ENCODE results near the gene GMDS.

The GMDS gene

GRCh38 chr6:1586861-1587450 is 658.4 kb downstream of the GMDS start:
- DNase-seq (ENCODE audit: low spot score): no peak

- no peak for DNase-seq (ENCODE audit: low spot score)
These were observed 659.1 kb downstream of the GMDS start for GRCh38 chr6:1586256-1586655.

GRCh38 chr6:1585669-1586049 is 659.7 kb downstream of the GMDS start:
- no peak for DNase-seq (ENCODE audit: low spot score)

GRCh38 chr6:1584996-1585668 is 660.3 kb downstream of the GMDS start:
- no peak for DNase-seq (ENCODE audit: low spot score)

GRCh38 chr6:1584146-1584545 is 661.3 kb downstream of the GMDS start:
- DNase-seq (ENCODE audit: low spot score): no peak

- DNase-seq (ENCODE audit: low spot score): no peak
These were observed 664.0 kb downstream of the GMDS start for GRCh38 chr6:1581120-1581991.

- no peak for DNase-seq (ENCODE audit: low spot score)
These were observed 664.8 kb downstream of the GMDS start for GRCh38 chr6:1580585-1580984.

GRCh38 chr6:1580109-1580508 is 665.3 kb downstream of the GMDS start:
- DNase-seq (ENCODE audit: low spot score): no peak

GRCh38 chr6:1579096-1579495 is 666.3 kb downstream of the GMDS start:
- no peak for DNase-seq (ENCODE audit: low spot score)

GRCh38 chr6:1577896-1578745 is 667.3 kb downstream of the GMDS start:
- no peak for DNase-seq (ENCODE audit: low spot score)

GRCh38 chr6:1577146-1577680 is 668.2 kb downstream of the GMDS start:
- DNase-seq (ENCODE audit: low spot score): no peak

- no peak for DNase-seq (ENCODE audit: low spot score)
These were observed 668.7 kb downstream of the GMDS start for GRCh38 chr6:1576711-1577110.

- no peak for DNase-seq (ENCODE audit: low spot score)
These were observed 669.2 kb downstream of the GMDS start for GRCh38 chr6:1576166-1576565.

- no peak for DNase-seq (ENCODE audit: low spot score)
These were observed 670.0 kb downstream of the GMDS start for GRCh38 chr6:1575210-1576041.

GRCh38 chr6:1574890-1575209 is 670.6 kb downstream of the GMDS start:
- DNase-seq (ENCODE audit: low spot score): no peak

GRCh38 chr6:1574083-1574761 is 671.2 kb downstream of the GMDS start:
- no peak for DNase-seq (ENCODE audit: low spot score)

Measured in D341Med (cell line).